ENCODE data around the gene MRPL20.

GRCh38 chr1:1420654-1421141 lies 13.6 kb upstream of the MRPL20 start:
- no peak for TF ChIP-seq POLR2A (IDR thresholded peaks at IDR 0.05; ENCODE audit: low read length)
- TF ChIP-seq GATA1 (IDR thresholded peaks at IDR 0.05; ENCODE audit: low read depth, low read length) = no peak

All from erythroblast (primary cell).